Thyroid gland (tissue), 4 donors: ENCODE measurements around the gene GAS2L1. TPM values are rescaled to one million over a fixed set of nuclear protein-coding genes. Genes with fewer than 3 reads are reported as not detected.
A peak's percentile ranks its signal among the peaks of the same experiment; 100 is the strongest.

Experiments used
- DNase-seq, 2 donors: peaks; one replicate each; pipeline ENCODE4 v3.0.0-alpha.2; 2019
- H3K27ac ChIP-seq, 3 donors: fragments of 200-600 bp; sonication (generic); 1 replicate in 2 of 3; 2 replicates in 1 of 3; pipeline ENCODE4 v1.5.1; 2016 to 2019; ENCODE audit warnings: mild to moderate bottlenecking in 1 of 3, moderate library complexity in 1 of 3
- H3K27me3 ChIP-seq: fragments of 200-600 bp; sonication (generic); one replicate; pipeline ENCODE4 v1.5.1; 2019
- H3K36me3 ChIP-seq, 2 donors: fragments of 200-600 bp; sonication (generic); one replicate each; pipeline ENCODE4 v1.5.1; 2016 to 2019
- H3K4me1 ChIP-seq, 2 donors: fragments of 200-600 bp; sonication (generic); one replicate each; pipeline ENCODE4 v1.5.1; 2017 to 2019
- H3K4me3 ChIP-seq, 3 donors: fragments of 200-600 bp; sonication (generic); replicated peaks in 1 of 3; 1 replicate in 2 of 3; 2 replicates in 1 of 3; pipeline ENCODE4 v1.5.1; 2016; ENCODE audit warnings: mild to moderate bottlenecking in 1 of 3
- H3K9me3 ChIP-seq: fragments of 200-600 bp; sonication (generic); one replicate; pipeline ENCODE4 v1.5.1; 2017
- CTCF ChIP-seq, 6 experiments: fragments of 200-600 bp in 3 of 6; fragments of 450-650 bp in 3 of 6; sonication (generic) in 3 of 6; IDR thresholded peaks; one replicate each; pipeline ENCODE4 v1.5.1; 2016 to 2019; ENCODE audit warnings: antibody characterized with exemption in 6 of 6, mild to moderate bottlenecking in 2 of 6, inconsistent platforms in 1 of 6, moderate library complexity in 1 of 6
- POLR2A ChIP-seq, 2 donors: fragments of 450-650 bp; IDR thresholded peaks; one replicate each; pipeline ENCODE4 v1.6.1; 2017; ENCODE audit warnings: antibody characterized with exemption in 2 of 2, mild to moderate bottlenecking in 2 of 2, moderate library complexity in 1 of 2
- WGBS, 2 donors: methylation state at CpG; one replicate each; pipeline ENCODE4 v1.1.5; 2017; 5-methylcytosine and 5-hydroxymethylcytosine counted together
- intact Hi-C: fragments of 100-400 bp; cut with DNase I; formaldehyde crosslinking; loops from one replicate; pipeline ENCODE4 v1.15.1; 2023
- total RNA-seq, 4 donors: library from RNA; depleted of rRNA; stranded (reverse); fragments of >200 nt; gene quantifications; one replicate each; pipeline ENCODE4 v1.2.3, GENCODE V29; 2016

The GAS2L1 gene
- total RNA-seq: 10 to 100 TPM in 3 of 4 donors, 1 to 10 TPM in 1; 9.3 to 22.2 (median 15.7) TPM

DNA sequence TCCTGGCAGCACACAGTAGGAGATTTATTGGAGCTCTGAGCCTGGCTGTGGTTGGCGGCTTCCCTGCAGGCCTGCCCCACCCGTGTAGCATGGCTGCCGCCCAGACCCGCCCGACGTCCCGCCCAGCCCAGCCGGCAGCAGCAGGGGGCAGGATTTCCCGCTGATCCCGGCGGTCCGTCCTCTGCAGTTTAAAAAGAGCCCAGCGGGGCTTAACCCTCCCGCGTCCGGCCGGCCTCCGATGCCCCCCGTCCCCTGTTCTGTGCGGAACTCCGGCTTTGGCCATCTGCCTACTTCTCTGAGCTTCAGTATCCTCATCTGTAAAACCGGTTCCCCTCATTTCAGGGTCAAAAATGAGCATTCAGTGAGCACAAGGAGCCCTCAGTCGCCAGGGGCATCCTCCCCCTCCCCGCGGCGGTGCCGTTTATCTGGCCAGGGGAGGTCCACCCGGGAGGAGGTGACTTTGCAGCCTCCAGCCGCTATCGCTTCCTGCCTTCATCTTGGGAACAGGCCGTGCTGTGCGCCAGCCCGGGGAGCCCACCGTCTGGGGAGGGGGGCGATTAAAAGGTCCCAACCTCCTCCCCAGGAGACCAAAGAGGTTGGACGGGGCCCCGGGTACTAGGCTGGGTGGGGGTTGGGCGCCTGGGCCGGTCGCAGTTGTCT, at the start of gene GAS2L1:
TSS of gene GAS2L1 (plus strand) at position 476 of the 660 bp plus-strand sequence. CDS start 1,456 bp downstream, outside the sequence.
- peak within 1 kb of the TSS; percentile 56 to 78 (median 74) for H3K27ac ChIP-seq
- H3K4me3 ChIP-seq: peak within 1 kb of the TSS; percentile 75 to 99 (median 78)
- no peaks in the 10 kb centered on the region for H3K36me3 ChIP-seq
- H3K9me3 ChIP-seq: no peaks in the 10 kb centered on the region
- peaks cover 7 to 47% of the 10 kb centered on the region in 2 donors for H3K4me1 ChIP-seq
- TF ChIP-seq POLR2A (IDR thresholded peaks at IDR 0.05) (no peak), CTCF (IDR thresholded peaks at IDR 0.05) (peak; percentile 29 to 64 (median 50))
- H3K27me3 ChIP-seq: no peaks in the 10 kb centered on the region
- DNase-seq: peak; percentile 78 to 81
- intact Hi-C loops: loop anchor here (5.0 kb wide), 1 partner anchor 34 kb away; no protein-coding TSS in a partner anchor
- 0 to 2% methylated on average over 13 to 20 of the region's 40 CpGs for WGBS, 2 donors

GRCh38 chr22:29257751-29258181, 48.7 kb upstream of the GAS2L1 start:
- Histone ChIP-seq H3K27ac (no peak overlapping the region), H3K4me3 (no peak overlapping the region), H3K27me3 (no peaks in the 10 kb centered on the region), H3K4me1 (no peaks in the 10 kb centered on the region), H3K36me3 (no peaks in the 10 kb centered on the region), H3K9me3 (no peaks in the 10 kb centered on the region)
- intact Hi-C loops: no loop called here
- TF ChIP-seq POLR2A (IDR thresholded peaks at IDR 0.05) (no peak), CTCF (IDR thresholded peaks at IDR 0.05) (no peak)
- 82 to 93% methylated on average over 3 to 8 of the region's 8 CpGs for WGBS, 2 donors
- no peak for DNase-seq

GRCh38 chr22:29258407-29259252, 47.8 kb upstream of the GAS2L1 start:
- 92 to 97% methylated on average over 9 to 14 of the region's 17 CpGs for WGBS, 2 donors
- intact Hi-C loops: no loop called here
- DNase-seq: no peak
- TF ChIP-seq CTCF (IDR thresholded peaks at IDR 0.05): no peak
- no peak for TF ChIP-seq POLR2A (IDR thresholded peaks at IDR 0.05)
- H3K36me3 ChIP-seq: peaks cover 0 to under 1% of the 10 kb centered on the region in 2 donors
- no peak overlapping the region for H3K27ac ChIP-seq
- no peaks in the 10 kb centered on the region for H3K27me3 ChIP-seq
- H3K4me3 ChIP-seq: no peak overlapping the region
- no peaks in the 10 kb centered on the region for H3K4me1 ChIP-seq
- no peaks in the 10 kb centered on the region for H3K9me3 ChIP-seq

GRCh38 chr22:29259253-29259899, 47.1 kb upstream of the GAS2L1 start:
- WGBS, 2 donors: 84 to 91% methylated on average over 9 to 11 of the region's 11 CpGs

More at GRCh38 chr22:29259253-29259899, 47.1 kb upstream of the GAS2L1 start:
- Histone ChIP-seq H3K27ac (no peak overlapping the region), H3K36me3 (peaks cover 0 to 8% of the 10 kb centered on the region in 2 donors), H3K9me3 (no peaks in the 10 kb centered on the region), H3K27me3 (no peaks in the 10 kb centered on the region), H3K4me1 (no peaks in the 10 kb centered on the region), H3K4me3 (no peak overlapping the region)
- intact Hi-C loops: no loop called here
- DNase-seq: no peak
- TF ChIP-seq POLR2A (IDR thresholded peaks at IDR 0.05): no peak
- TF ChIP-seq CTCF (IDR thresholded peaks at IDR 0.05): no peak
